Ureter (tissue), 1 donor: ENCODE data around the gene KCNJ1. TPM values are rescaled to one million over a fixed set of nuclear protein-coding genes. Genes with fewer than 3 reads are reported as not detected.
A peak's percentile ranks its signal among the peaks of the same experiment; 100 is the strongest.

Source experiments
- DNase-seq: peaks from one replicate; pipeline ENCODE4 v3.0.0-alpha.2; 2020; ENCODE audit warnings: low spot score
- total RNA-seq: library from RNA; stranded (reverse); gene quantifications from one replicate; pipeline ENCODE4 v1.2.4, GENCODE V29; 2023
- donor health status: DM: yes; HTN: yes; CAD: no.

The KCNJ1 gene
- total RNA-seq, 1 donor from 2014 or later, result not detected

DNA sequence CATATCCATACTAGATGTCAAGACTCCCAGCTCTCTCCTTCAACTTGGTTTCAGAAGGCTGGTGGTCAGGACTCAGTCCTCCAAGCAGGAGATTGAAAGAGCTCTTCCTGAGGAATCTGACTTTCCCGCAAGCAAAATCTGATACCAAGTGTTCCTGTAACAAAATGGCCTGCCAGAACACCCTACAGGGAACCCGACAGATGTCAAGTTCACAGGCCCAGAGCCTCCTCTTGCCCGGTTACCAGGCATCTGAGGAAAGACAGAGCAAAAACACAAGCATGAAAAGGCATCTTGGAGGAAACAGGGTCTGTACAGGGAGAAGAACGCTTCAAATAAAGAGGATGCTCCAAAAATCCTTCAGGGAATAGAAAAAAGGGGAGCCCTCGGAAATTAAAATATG, 15.4 kb upstream of the KCNJ1 start:
- DNase-seq, result no peak

DNA sequence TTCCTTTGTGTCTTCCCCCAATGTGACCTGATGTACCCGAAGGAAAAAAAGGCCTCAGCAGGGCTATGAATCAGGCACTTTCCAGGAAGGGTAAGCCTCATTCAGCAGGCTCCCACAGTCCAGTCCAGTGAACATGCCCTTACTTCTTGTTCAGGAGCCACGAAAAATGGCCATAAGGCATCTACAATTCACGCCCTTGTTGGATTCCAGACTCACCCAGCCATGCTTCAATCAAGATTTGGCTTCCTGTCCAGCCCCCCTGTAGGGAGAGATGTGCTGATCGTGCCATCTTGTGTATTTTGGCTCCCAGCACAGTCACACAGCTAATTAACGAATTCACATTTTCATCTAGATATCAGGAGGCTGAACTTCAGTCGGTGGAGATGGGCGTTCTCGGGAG, 14.1 kb upstream of the KCNJ1 start:
- no peak for DNase-seq

DNA sequence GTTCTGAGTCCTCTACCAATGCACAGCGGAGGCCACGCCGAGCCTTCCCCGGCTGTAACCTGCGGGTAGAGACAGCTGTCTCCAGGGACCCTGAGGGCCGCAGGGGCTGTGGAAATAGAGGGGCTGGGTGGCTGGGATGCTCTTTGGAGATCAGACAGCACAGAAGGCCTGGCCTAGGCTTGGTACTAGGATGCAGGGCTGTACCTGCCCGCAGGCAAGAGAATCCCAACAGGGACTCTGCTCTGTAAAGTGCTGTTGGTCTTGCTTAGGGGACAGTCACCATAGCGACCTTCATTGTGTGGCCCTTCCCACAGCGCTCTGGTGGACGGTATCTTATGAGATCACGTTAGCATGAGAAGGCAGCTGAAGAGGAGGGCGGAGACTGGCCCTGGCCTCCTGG, 12.7 kb upstream of the KCNJ1 start:
- no peak for DNase-seq

DNA sequence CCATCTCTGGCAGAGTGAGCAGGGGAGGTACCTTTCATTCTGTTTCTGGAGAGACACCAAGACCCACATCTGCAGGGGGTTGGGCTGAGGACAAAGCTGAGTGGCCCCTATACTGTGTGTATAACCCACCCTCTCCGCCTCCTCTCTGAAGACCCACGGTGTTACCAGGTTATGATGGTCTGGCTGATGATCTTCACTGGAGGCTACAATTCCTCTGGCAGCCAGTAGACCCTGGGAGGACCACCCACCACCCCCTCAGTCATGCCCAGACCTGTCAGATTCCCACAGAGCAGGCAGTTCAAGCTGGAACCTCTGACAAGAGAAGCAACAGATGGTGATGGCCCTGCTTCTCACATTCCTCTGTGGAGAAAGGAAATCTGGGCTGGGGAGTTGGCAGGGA, 11.4 kb upstream of the KCNJ1 start:
- no peak for DNase-seq

DNA sequence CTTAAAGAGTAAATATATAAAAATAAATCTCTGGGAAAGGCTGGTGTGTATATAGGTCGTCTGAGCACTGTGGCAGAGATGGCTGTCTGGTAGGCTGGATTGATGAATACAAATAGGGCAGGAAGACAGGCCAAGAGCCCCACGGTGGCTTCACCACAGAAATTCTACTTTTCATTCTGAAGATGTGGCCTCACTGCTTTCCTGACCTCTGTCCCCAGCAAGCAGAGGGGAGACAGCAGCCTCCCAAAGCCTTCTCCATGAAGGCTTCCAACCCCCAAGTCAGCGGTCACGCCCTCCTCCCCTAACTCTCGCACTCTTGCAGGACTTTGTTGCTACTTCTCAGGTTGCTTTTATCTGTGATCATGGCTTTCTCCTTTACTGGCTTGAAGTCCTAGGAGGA, 10.6 kb upstream of the KCNJ1 start:
- no peak for DNase-seq

DNA sequence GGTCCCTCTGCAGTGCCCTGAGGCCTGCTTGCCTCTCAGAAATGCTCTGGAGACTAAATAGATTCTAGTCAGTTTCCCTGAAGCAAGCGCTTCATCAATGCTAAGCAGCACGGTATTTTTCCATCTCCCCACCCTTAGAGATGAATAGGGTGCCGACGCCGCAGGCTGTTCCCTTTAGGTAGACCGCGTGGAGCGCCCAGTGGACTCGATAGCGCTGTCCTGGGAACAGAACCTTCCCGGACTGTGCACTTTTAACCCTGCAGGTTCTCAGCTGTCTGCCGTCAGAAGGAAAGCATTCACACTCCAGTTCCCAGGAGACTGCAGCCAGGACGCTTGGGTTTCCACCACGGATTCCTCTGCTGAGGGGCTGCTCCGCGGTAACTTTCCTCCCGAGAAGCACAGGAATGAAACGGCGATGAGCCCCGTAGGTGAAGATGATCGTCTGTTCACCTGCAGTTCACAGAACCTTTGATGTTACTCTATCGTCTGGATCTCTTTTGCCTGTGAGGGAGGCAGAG, 9.1 kb upstream of the KCNJ1 start:
- no peak for DNase-seq

DNA sequence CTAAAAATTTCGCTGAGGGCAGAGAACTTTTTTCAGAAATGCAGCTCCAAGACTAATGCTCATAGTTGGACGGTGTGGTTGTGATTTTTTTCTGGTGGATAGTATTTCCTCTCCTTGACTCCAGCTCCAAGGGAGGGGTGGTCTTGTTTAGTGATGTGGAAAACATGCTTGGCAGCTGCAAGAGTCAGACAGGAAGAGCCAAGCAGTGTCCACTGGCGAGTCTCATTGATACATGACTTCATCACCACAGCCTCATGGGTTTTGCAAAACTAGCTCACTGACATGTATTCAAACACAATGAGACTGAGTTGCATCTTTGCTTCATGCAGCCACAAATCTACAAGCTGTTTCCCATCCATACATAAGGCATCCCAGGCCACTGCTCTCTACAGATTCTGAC, 7.3 kb upstream of the KCNJ1 start:
- DNase-seq, result no peak

DNA sequence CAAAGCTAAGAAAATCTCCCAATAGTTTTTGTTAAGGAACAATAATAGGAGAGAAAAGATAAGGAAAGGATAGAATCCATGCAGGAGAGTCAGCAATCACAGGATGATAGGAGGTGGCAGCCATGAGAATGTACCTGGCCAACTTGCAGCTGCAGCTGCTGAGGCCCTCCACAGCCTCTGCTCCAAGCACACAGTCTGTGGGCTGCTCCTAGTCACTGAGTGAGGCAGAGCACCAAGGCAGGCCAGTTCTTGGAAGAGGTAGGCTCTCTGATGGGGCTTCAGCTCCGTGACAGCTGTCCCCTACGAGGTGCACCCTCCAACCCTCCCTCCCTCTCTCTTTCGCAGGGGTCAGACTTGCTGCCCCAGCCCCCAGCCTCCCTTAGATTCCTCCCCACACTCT, 5.5 kb upstream of the KCNJ1 start:
- DNase-seq, result no peak

DNA sequence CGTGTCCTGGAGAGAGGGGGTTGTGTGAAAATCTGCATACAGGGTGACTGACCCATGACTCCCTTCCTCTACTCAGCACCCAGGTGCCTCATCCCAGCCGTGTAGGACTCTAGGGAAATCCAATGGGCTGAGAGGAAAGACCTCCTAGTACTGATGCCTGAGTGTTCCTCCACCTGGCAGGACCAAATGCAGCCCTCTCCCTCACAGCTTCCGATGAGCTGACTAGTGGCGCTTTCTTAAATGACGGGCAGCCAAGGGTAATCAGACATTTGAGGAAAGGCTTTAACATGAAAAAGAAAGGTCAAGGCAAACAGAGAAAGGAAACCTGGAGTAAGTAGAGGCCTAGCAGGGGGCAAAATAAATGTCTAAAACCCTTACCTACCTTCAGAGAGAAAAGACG, 5.0 kb upstream of the KCNJ1 start:
- DNase-seq, result no peak

DNA sequence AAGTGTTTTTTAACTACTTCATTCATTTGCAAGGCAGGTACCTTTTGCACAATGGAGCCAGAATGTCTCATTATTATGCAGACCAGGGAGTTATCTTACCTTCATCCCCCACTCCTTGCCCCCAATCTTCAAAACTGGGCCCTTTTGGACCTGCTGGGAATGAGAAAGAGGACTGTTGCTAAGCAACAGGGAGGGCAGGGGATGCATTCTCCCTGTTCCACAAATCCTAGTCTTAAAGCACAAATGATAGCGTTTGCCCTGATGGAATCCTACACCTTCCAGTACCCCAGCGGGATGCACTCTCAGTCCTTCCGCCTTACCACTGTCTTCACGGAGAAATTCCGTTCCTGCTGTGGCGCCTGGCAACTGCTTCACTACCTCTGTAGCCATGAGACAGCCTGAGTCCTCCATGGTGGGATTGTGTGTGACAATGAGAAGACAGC, 4.1 kb upstream of the KCNJ1 start:
- DNase-seq, result no peak

DNA sequence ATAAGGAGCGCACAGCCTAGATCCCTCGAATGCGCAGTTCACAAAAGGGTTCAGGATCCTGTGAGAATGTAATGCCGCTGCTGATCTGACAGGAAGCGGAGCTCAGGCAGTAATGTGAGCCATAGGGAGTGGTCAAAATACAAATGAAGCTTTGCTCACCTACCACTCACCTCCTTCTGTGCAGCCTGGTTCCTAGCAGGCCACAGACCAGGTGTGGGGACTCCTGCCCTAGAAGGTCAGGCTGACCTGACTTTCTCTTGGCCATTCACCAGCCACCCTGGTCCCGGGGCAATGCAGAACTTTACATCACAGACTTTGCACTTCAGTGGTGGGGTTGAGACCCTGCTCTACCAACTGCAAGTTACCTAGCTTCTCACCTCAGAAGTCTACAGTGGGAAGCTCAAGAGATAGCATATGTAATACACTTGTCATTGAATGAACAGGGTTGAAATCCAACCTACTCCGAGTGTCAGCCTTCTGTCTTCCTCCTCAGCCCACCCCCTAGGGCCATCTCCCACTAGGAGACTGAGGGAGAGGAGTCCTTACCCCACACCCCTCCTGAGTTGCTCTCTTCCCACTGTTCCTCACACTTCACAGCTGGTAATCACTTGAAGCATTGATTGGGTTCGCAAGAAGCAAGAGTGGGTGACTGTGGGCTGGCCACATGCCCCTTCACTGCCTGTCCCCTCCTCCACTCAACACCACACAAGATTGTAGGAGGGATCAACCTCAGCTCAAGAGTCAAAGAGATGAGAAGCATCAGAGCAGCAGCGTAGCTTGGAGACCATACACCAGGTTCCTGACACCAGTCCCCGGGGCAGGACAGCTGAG, 2.0 kb upstream of the KCNJ1 start:
- no peak for DNase-seq

DNA sequence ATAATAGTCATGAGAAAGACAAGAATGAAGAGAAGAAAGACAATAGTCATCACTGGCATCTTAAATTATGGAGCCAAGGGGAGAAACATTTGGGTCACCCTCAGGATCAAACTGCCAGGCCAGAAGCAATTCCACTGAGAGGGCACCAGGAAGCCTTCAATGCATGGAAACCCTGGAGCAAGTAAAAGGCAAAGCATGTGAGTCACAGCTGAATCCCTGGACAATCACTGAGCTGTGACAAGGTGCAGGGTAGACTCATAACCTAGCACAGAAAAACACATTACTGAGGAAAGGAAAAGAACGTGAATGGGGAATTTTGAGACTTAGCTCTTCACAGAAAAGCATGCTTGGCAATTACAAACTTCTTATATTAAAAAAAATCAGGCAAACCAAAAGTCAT, 1.6 kb downstream of the KCNJ1 start:
- no peak for DNase-seq

DNA sequence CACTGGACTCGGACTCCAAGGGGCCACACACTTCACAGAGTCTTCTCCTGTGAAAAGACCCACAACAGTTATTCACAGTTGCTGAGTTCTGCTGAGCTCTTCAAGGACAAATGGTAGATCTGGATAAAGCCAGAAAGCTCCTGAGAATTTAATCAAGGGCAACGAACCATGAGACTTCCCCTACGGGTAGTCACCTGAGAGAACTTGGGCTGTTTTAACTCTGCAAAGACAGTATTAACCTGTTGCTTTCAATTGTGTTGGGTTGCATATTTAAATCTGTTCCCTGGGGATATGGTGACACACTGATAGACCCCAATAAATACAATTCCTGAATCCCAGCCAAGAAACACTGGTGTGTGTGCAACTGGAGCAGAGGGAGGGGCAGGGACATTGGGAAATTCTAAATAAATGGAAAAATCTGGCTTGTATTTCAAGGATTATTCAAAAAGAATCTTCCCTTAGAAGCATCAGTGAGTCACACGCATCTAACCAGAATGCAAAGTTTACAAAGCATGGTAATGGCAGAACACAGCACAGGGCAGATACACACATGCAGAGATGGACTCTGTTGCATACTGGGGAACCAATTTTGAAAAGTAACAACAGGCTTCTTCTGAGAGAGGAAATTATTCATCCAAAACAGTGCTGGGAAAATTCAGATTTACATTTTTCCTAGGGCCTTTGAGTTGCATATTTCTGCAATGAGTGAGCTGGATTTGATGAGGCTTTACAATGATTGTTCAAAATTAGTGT, 4.0 kb downstream of the KCNJ1 start:
- no peak for DNase-seq

DNA sequence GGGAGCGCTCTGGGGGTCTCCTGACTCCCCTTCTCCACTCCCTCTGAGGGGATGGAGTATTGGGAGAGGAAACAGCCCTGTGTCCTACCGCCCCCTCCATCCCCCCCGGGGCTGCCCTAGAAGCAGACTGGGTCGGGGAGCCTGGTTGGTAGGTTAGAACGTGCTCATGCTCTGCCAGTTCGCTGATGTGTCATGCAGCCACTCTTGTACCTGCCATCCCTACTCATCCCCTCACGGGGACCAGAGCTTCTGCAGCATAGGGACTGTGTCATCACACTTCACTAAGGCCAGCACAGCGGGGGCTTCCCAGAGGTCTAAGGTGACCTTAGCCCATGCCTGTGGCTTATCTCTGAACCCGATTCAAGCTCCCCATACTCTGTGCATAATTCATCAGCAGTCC, 4.7 kb downstream of the KCNJ1 start:
- DNase-seq, result no peak

DNA sequence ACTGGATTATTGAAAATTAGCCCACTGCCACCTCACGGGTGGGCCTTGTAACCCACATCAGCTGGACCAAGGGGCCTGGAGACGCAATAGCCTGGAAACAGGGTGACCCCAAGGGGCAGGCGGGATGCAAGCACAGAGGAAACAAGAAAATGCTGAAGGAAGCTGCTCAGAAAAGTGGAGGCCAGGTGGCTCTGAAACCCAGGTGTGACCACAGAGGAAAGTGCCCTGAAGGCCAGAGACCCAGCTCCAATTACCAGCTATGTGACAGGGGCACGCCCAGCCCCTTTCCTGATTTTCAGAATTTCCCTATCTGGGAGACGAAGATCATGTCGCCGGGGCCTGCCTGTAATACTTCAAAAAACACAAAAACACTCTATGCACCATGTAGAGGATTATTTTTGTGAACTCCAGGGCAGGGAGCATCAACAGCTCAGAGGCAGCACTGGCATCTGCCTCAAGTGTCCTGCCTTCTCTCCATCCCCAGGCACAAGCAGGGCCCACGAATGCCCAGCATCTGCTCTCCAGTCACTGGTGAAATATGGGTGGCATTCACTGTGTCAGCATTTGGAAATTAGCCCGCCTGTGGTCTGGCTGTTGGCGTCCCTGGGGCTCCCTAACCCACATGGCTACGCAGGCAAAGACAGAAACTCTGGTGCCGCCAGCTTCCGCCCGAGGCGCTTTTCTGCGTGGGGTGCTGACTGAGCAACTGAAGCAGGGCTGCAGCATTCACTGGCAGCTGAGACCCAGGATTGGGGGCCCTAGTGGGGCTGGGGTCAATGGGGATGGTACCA, 6.3 kb downstream of the KCNJ1 start:
- DNase-seq, result no peak

DNA sequence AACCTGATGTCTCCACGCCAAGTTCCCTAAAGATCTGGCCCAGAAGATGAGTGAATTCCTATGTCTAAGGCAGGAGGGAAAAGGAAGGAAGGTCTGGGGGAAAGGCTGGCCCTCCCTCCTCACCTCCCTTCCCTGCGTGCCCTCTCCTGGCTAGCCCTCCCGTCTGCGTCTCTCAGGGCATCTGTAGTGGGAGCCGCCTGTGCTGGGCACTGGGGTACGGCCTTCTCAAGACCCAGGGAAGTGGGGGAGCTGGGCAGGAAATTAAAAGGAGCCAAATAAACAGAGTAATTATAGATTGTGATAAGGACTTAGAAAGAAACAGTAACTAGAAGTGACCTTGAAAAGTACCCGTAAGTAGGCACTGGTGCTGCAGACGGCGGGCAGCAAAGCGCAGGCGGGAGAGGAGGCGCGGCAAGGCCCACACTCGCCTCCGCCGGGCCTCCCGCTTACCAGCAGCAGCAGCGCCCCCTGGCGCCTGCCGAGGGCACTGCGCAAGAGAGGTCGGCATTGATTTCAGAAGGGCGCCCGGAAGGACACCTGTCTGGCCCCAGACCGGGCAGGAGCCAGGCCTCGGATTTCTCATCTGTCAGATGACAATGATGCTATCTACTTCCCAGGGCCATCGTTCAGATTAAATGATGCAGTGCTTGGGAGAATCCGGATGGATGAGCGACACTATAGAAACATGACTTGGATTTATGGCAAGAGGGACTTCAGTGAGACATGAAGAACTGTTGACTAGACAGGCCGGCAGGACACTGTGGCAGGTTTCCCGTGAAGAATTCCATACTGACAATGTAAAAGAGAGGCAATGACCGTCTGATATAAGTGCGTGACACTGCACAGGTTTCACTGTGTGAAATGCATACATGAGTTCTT, 7.3 kb downstream of the KCNJ1 start:
- DNase-seq, result peak; percentile 68

DNA sequence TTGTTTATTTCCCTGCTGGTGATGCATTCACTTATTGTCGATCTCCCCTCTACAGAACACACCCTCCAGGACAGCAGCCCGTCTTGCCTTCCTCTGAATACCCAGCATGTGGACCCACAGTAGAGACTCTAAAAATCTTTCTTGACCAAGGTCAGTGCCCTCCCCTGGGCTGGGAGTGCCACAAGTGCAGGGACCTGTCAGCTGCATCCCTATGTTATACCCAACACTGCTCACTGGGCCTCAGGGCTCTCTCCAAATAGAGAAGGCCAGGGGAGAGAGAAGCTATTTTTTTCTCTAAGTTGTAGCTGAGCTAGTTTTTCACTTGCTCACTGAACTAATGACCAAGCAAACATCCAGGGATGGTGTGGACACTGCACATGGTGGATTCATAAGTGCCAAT, 9.8 kb downstream of the KCNJ1 start:
- no peak for DNase-seq

DNA sequence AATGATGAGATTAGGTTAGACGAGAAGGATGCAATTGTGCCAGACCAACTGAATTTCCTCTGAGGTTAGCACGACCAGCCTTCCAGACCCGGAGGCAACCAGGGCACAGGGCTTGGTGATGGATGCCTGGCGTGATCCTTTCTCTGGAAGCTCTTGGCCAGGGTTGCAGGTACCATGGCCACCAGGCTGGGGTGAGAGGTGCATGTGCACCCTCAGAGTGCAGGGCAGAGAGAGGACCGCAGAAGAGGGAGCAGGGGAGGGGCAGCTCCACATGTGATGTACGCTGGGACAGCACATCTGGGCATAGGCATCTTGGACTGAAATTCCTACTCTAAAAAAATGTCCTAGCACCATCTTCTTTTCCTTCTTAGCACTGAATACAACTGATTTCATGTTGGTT, 10.9 kb downstream of the KCNJ1 start:
- DNase-seq, result no peak

DNA sequence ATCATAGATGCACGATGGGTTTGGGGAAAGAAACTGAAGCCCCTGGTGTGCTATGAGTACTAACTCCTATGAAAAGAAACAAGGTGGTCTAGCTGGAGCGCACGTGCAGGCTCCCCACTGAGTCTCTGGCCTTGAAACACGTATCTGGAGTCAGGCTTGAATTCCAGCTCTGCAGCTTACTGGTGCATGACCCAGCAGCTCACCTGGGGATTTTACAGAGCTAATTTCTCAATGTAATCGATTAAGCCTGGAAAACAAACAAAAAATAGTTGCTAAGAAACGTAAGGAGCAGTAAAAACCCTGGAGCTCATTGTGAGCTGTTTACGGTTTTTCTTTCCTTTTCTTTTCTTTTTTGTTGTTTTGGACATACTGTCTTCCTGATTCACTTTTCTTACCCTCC, 12.3 kb downstream of the KCNJ1 start:
- DNase-seq, result no peak

DNA sequence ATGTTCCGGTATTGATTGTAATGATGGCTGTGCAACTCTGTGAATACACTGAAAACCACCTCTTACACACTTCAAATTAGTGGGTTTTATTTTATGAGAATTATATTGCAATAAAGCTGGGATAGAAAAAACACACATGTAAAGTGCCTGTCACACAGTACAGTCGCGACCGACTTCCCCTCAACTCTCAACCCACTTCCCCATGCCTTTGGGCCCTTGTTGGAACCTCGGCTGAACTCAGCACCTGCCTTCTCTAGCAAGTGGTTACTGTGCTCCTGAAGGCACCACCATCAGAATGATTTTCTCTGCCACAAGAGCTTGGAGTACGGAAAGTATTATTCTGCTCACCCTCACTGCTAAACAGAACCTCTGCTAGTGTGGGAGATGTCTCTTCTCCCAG, 13.5 kb downstream of the KCNJ1 start:
- DNase-seq, result no peak

DNA sequence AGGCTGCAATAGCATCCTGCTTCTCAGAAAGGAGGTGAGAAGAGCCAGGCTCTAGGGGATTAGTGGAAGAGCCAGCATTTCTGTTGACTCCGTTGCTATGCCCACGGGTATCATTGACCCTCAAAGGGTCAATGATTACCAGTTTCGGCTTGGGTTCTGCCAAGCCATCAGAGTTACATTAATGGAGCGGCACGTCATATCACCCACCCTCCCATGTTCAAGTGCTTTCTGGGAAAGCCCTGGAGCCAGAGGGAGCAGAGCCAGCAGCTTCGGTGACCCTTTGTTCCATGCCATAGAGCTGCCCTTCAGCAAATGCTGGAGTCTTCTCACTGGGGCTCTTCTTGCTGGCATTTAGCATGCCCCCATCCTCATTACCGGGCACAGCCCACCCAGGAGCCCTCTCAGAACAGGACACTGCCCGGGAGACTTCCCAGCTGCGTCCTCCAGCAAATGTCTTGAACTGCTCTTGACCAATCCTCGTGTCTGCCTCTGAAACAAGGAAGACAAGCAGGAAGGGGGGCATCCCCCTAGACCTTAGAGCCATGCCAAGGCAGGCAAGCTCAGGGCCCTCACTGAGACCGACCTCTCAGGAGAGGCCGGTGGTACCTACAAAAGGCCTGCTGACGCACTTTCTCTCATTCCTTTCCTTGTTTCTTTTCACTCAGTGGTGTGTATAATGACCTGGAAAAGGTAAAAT, 14.6 kb downstream of the KCNJ1 start:
- DNase-seq, result no peak
